ENCODE results near the gene CDC6.

DNA sequence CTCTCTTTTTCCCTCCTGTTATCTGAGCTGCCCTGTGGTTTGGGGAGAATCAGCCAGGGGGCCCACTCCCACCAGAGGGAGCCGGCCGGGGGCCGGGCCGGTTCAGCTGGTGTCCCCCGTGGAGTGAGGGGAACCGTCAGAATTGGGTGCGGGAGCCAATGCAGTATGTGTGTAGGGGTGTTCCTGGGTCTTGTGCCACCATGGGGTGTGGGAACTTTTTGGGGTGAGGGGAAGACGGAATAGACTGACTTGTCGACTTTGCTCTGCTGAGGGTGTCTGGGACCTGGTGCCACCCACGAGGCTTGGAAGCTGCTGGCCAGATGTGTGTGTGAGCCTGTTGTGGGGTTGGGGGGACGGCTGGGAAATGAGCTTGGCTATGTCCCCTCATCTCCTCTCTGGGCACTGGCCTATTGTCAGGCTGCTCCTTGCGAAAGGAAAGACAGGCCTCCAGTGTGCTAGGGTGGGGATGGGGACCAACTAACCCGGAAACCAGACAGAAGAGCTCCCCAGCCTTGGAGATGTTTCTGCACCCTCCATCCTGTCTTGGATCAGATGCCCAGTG is 31.2 kb downstream of the CDC6 start:
- TF ChIP-seq, protein P1, sequence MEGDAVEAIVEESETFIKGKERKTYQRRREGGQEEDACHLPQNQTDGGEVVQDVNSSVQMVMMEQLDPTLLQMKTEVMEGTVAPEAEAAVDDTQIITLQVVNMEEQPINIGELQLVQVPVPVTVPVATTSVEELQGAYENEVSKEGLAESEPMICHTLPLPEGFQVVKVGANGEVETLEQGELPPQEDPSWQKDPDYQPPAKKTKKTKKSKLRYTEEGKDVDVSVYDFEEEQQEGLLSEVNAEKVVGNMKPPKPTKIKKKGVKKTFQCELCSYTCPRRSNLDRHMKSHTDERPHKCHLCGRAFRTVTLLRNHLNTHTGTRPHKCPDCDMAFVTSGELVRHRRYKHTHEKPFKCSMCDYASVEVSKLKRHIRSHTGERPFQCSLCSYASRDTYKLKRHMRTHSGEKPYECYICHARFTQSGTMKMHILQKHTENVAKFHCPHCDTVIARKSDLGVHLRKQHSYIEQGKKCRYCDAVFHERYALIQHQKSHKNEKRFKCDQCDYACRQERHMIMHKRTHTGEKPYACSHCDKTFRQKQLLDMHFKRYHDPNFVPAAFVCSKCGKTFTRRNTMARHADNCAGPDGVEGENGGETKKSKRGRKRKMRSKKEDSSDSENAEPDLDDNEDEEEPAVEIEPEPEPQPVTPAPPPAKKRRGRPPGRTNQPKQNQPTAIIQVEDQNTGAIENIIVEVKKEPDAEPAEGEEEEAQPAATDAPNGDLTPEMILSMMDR (IDR thresholded peaks at IDR 0.05; ENCODE audit: control extremely low read depth in 1 of 3, insufficient read depth in 1 of 3, low read depth in 1 of 3, low read length in 3 of 3) = peak in 1 of 3 experiments; percentile 6; a peak in 1 of 4 replicates
- TF ChIP-seq, protein P2, sequence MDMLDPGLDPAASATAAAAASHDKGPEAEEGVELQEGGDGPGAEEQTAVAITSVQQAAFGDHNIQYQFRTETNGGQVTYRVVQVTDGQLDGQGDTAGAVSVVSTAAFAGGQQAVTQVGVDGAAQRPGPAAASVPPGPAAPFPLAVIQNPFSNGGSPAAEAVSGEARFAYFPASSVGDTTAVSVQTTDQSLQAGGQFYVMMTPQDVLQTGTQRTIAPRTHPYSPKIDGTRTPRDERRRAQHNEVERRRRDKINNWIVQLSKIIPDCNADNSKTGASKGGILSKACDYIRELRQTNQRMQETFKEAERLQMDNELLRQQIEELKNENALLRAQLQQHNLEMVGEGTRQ (IDR thresholded peaks at IDR 0.05; ENCODE audit: low read length) = no peak
- TF ChIP-seq GABPA (IDR thresholded peaks at IDR 0.05; ENCODE audit: borderline replicate concordance, insufficient read depth, low read length) (no peak), PHF8 (conservative IDR thresholded peaks at IDR 0.05; ENCODE audit: low read depth, low read length) (no peak), SRF (IDR thresholded peaks at IDR 0.05; ENCODE audit: low read depth, low read length) (no peak), SAP30 (IDR thresholded peaks at IDR 0.05; ENCODE audit: insufficient read depth, insufficient replicate concordance, low read length) (no peak), JUN (IDR thresholded peaks at IDR 0.05; ENCODE audit: low read depth, low read length) (no peak), RFX5 (IDR thresholded peaks at IDR 0.05; ENCODE audit: borderline replicate concordance, low read depth, low read length) (no peak), SIN3A (conservative IDR thresholded peaks at IDR 0.05 in 1 of 2, IDR thresholded peaks at IDR 0.05 in 1 of 2; ENCODE audit: low read depth in 1 of 2, low read length in 2 of 2) (no peak), EZH2 (IDR thresholded peaks at IDR 0.05; ENCODE audit: low read depth, low read length, severe bottlenecking) (peak; percentile 14), POLR2AphosphoS5 (IDR thresholded peaks at IDR 0.05; ENCODE audit: low read depth, low read length) (no peak)
